A549 (cell line): ENCODE data around the gene LINC01488. TPM values are rescaled to one million over a fixed set of nuclear protein-coding genes. Genes with fewer than 3 reads are reported as not detected.

Source experiments
- ATAC-seq, 2 experiments: fragments of 200-7000 bp in 1 of 2; fragments of >200 bp in 1 of 2; cut with Nextera tagmentation in 1 of 2; cut with Tn5 transposase in 1 of 2; 3 replicates each; pipeline versions ENCODE4 v1.8.0 to v1.9.1; 2018 to 2020; ENCODE audit warnings: mild to moderate bottlenecking in 1 of 2, moderate library complexity in 1 of 2
- CTCF ChIA-PET: fragments of 300-600 bp; sonication (Branson Sonifier 250); formaldehyde crosslinking; extraction: SDS; loops from one replicate; lab custom pipeline; 2021; ENCODE audit warnings: antibody characterized with exemption, inconsistent platforms; lab: Yijun Ruan, JAX
- POLR2A ChIA-PET: fragments of 350-600 bp; formaldehyde crosslinking; extraction: SDS; loops from one replicate; lab custom pipeline; 2021; ENCODE audit warnings: antibody characterized with exemption, inconsistent platforms; lab: Yijun Ruan, JAX
- DNase-seq, 2 experiments: peaks; one replicate each; pipeline versions ENCODE4 v3.0.0 to v3.0.0-alpha.2; 2011 to 2016; ENCODE audit warnings: low read depth in 1 of 2, low spot score in 1 of 2
- FAIRE-seq: peaks from 2 replicates; lab custom pipeline; 2011; peaks lifted over from hg19 to GRCh38; lab: Jason Lieb, UNC
- H3K27ac ChIP-seq, 2 experiments: fragments of >200 bp; sonication (Bioruptor Twin); formaldehyde crosslinking; 3 replicates each; pipeline ENCODE4 v1.5.1; 2016 to 2017
- H3K4me1 ChIP-seq: fragments of >200 bp; sonication (Bioruptor Twin); formaldehyde crosslinking; 3 replicates; pipeline ENCODE4 v1.6.1; 2016
- H3K4me2 ChIP-seq: fragments of >200 bp; sonication (Bioruptor Twin); formaldehyde crosslinking; 3 replicates; pipeline ENCODE4 v1.6.1; 2016
- H3K4me3 ChIP-seq: fragments of >200 bp; sonication (Bioruptor Twin); formaldehyde crosslinking; 3 replicates; pipeline ENCODE4 v1.5.1; 2016
- H3K9me3 ChIP-seq: fragments of >200 bp; sonication (Bioruptor Twin); formaldehyde crosslinking; 3 replicates; pipeline ENCODE4 v1.6.1; 2016
- BCL3 ChIP-seq: fragments of >200 bp; sonication (Bioruptor Twin); formaldehyde crosslinking; IDR thresholded peaks from 3 replicates; pipeline ENCODE4 v1.6.1; 2016
- CEBPB ChIP-seq, 2 experiments: fragments of >200 bp in 1 of 2; sonication (Bioruptor Twin) in 1 of 2; formaldehyde crosslinking in 1 of 2; IDR thresholded peaks; 2 replicates each; pipeline ENCODE4 v1.6.1; 2012 to 2016
- CTCF ChIP-seq: fragments of >200 bp; sonication (Bioruptor Twin); formaldehyde crosslinking; IDR thresholded peaks from 3 replicates; pipeline ENCODE4 v1.5.1; 2016
- EHMT2 ChIP-seq: fragments of 200-600 bp; sonication (generic); IDR thresholded peaks from 2 replicates; pipeline ENCODE4 v1.6.1; 2016; ENCODE audit warnings: antibody characterized with exemption, low read depth, mild to moderate bottlenecking, moderate library complexity
- FOXS1 ChIP-seq: fragments of 250-450 bp; sonication (Bioruptor Pico); IDR thresholded peaks from 2 replicates; pipeline ENCODE4 v1.5.0; 2020; ENCODE audit warnings: mild to moderate bottlenecking, moderate library complexity
- GATA3 ChIP-seq: IDR thresholded peaks from 2 replicates; pipeline ENCODE4 v1.6.1; 2012; ENCODE audit warnings: borderline replicate concordance
- HDAC2 ChIP-seq: fragments of 200-600 bp; sonication (generic); IDR thresholded peaks from 2 replicates; pipeline ENCODE4 v1.6.1; 2016
- HEYL ChIP-seq: fragments of 250-450 bp; sonication (Bioruptor Pico); IDR thresholded peaks from 2 replicates; pipeline ENCODE4 v1.8.0; 2021; ENCODE audit warnings: mild to moderate bottlenecking, moderate library complexity
- HMGXB4 ChIP-seq: fragments of 250-450 bp; sonication (Bioruptor Pico); IDR thresholded peaks from 2 replicates; pipeline ENCODE4 v1.5.0; 2021; ENCODE audit warnings: mild to moderate bottlenecking, moderate library complexity, borderline replicate concordance
- HOXA7 ChIP-seq: fragments of 250-450 bp; sonication (Bioruptor Pico); IDR thresholded peaks from 2 replicates; pipeline ENCODE4 v1.5.0; 2020; ENCODE audit warnings: mild to moderate bottlenecking, moderate library complexity
- JUNB ChIP-seq: fragments of >200 bp; sonication (Bioruptor Twin); formaldehyde crosslinking; IDR thresholded peaks from 2 replicates; pipeline ENCODE4 v1.6.1; 2016
- KDM5A ChIP-seq: fragments of 200-600 bp; sonication (generic); IDR thresholded peaks from 2 replicates; pipeline ENCODE4 v1.6.1; 2016; ENCODE audit warnings: antibody characterized with exemption, mild to moderate bottlenecking
- MAZ ChIP-seq: fragments of 150-350 bp; IDR thresholded peaks from 2 replicates; pipeline ENCODE4 v1.6.1; 2014; ENCODE audit warnings: antibody characterized with exemption, low read depth, low read length, borderline replicate concordance
- MYC ChIP-seq: IDR thresholded peaks from 2 replicates; pipeline ENCODE4 v1.6.1; 2012; ENCODE audit warnings: mild to moderate bottlenecking, inconsistent platforms, low read length, improper control_type of control experiment, borderline replicate concordance
- NFE2L2 ChIP-seq: fragments of 150-350 bp; conservative IDR thresholded peaks from 2 replicates; pipeline ENCODE4 v1.6.1; 2014; ENCODE audit warnings: low read length
- NR3C1 ChIP-seq: fragments of >200 bp; sonication (Bioruptor Twin); formaldehyde crosslinking; IDR thresholded peaks from 3 replicates; pipeline ENCODE4 v1.6.1; 2017
- PBX3 ChIP-seq: IDR thresholded peaks from 2 replicates; pipeline ENCODE4 v1.6.1; 2012
- PHF8 ChIP-seq: fragments of 200-600 bp; sonication (generic); IDR thresholded peaks from 2 replicates; pipeline ENCODE4 v1.6.1; 2016; ENCODE audit warnings: low read depth, mild to moderate bottlenecking, antibody characterized with exemption, moderate library complexity, borderline replicate concordance
- RFX5 ChIP-seq: fragments of 450-650 bp; IDR thresholded peaks from 2 replicates; pipeline ENCODE4 v1.7.1; 2014; ENCODE audit warnings: antibody characterized with exemption, mild to moderate bottlenecking, moderate library complexity
- RNF2 ChIP-seq: fragments of 200-600 bp; sonication (generic); IDR thresholded peaks from 2 replicates; pipeline ENCODE4 v1.6.1; 2016; ENCODE audit warnings: low read depth, mild to moderate bottlenecking, antibody characterized with exemption, moderate library complexity, borderline replicate concordance
- TFCP2L1 ChIP-seq: fragments of 250-450 bp; sonication (Bioruptor Pico); IDR thresholded peaks from 2 replicates; pipeline ENCODE4 v1.5.0; 2021; ENCODE audit warnings: mild to moderate bottlenecking
- ZNF302 ChIP-seq: fragments of 250-450 bp; sonication (Bioruptor Pico); IDR thresholded peaks from 2 replicates; pipeline ENCODE4 v1.9.0; 2021; ENCODE audit warnings: inconsistent platforms, mild to moderate bottlenecking, moderate library complexity
- ZSCAN20 ChIP-seq: fragments of 250-450 bp; sonication (Bioruptor Pico); IDR thresholded peaks from 2 replicates; pipeline ENCODE4 v1.8.0; 2022; ENCODE audit warnings: mild to moderate bottlenecking, moderate library complexity
- WGBS: methylation state at CpG from one replicate; pipeline ENCODE4 v1.1.6; 2017; ENCODE audit errors: missing lambda C conversion rate; 5-methylcytosine and 5-hydroxymethylcytosine counted together
- polyA plus RNA-seq, 4 experiments: library from polyadenylated mRNA; depleted of rRNA in 3 of 4; stranded (reverse); fragments of >200 nt; fragmentation: RNase III in 1 of 4; extraction: RNeasy Plus Mini Kit Qiagen cat#74134 plus additional on column Dnase treatment in 1 of 4; gene quantifications; 2 replicates in 3 of 4; 3 replicates in 1 of 4; pipeline ENCODE4 v1.2.3, GENCODE V29; 2011 to 2017
- TF ChIP-seq, protein P1 (sequence below): fragments of 250-450 bp; sonication (Bioruptor Pico); IDR thresholded peaks from 2 replicates; pipeline ENCODE4 v1.5.0; 2020; ENCODE audit warnings: low read depth, mild to moderate bottlenecking, moderate library complexity
- TF ChIP-seq, protein P2 (sequence below): IDR thresholded peaks from 2 replicates; pipeline ENCODE4 v1.6.1; 2012; ENCODE audit warnings: low read depth, borderline replicate concordance

LINC01488 gene
- polyA plus RNA-seq, 2 of the 4 experiments (the other 2 are of a cell fraction) = 0.05 TPM; not detected in 1

GRCh38 chr11:69482322-69482721 lies 859 bp downstream of the LINC01488 start:
- H3K27ac ChIP-seq = no peak overlapping the region
- H3K4me1 ChIP-seq = peaks cover 55% of the 10 kb centered on the region
- TF ChIP-seq, protein P1, sequence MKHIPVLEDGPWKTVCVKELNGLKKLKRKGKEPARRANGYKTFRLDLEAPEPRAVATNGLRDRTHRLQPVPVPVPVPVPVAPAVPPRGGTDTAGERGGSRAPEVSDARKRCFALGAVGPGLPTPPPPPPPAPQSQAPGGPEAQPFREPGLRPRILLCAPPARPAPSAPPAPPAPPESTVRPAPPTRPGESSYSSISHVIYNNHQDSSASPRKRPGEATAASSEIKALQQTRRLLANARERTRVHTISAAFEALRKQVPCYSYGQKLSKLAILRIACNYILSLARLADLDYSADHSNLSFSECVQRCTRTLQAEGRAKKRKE (CRISPR knock-in tag) = no peak
- no peak for TF ChIP-seq NR3C1
- TF ChIP-seq FOXS1 = no peak
- no peak for TF ChIP-seq EHMT2
- TF ChIP-seq MYC = no peak
- no peak for TF ChIP-seq ZNF302 (CRISPR knock-in tag)
- TF ChIP-seq RFX5 = no peak
- TF ChIP-seq TFCP2L1 (CRISPR knock-in tag) = no peak
- TF ChIP-seq PBX3 = no peak
- no peak for TF ChIP-seq HDAC2
- TF ChIP-seq PHF8 = no peak
- no peak for TF ChIP-seq HOXA7 (CRISPR knock-in tag)
- no peak for TF ChIP-seq CEBPB (IDR thresholded peaks at IDR 0.05)
- no peak for TF ChIP-seq MAZ
- TF ChIP-seq, protein P2, sequence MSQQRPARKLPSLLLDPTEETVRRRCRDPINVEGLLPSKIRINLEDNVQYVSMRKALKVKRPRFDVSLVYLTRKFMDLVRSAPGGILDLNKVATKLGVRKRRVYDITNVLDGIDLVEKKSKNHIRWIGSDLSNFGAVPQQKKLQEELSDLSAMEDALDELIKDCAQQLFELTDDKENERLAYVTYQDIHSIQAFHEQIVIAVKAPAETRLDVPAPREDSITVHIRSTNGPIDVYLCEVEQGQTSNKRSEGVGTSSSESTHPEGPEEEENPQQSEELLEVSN = no peak
- no peak for TF ChIP-seq CTCF
- no peak for TF ChIP-seq BCL3
- no peak for TF ChIP-seq JUNB
- no peak for TF ChIP-seq KDM5A
- no peak overlapping the region for H3K4me2 ChIP-seq
- ATAC-seq (no peak), FAIRE-seq (no peak), DNase-seq (no peak)
- H3K4me3 ChIP-seq = no peak overlapping the region
- ChIA-PET POLR2A (no interaction called here), CTCF (no interaction called here)
- peaks cover 4% of the 10 kb centered on the region; the same call in 1 of the 3 replicates for H3K9me3 ChIP-seq
- 84% methylated on average over 2 of the region's 2 CpGs for WGBS

GRCh38 chr11:69483170-69483569 lies 1.7 kb downstream of the LINC01488 start:
- POLR2A ChIA-PET = no interaction called here
- ATAC-seq (no peak), FAIRE-seq (no peak), DNase-seq (no peak)
- Histone ChIP-seq H3K9me3 (peaks cover 4% of the 10 kb centered on the region; the same call in 1 of the 3 replicates), H3K4me3 (no peak overlapping the region), H3K27ac (peak overlapping the region; percentile 12 to 71; a peak in 1 of 6 replicates), H3K4me2 (no peak overlapping the region), H3K4me1 (peaks cover 51% of the 10 kb centered on the region)
- CTCF ChIA-PET = interaction anchor here (0.7 kb wide), 1 partner anchor 751 kb away, joined by 3 read pairs; no protein-coding TSS in a partner anchor
- 88% methylated on average over 3 of the region's 3 CpGs for WGBS
- no peak for TF ChIP-seq RNF2
- TF ChIP-seq GATA3 = no peak
- no peak for TF ChIP-seq HMGXB4 (CRISPR knock-in tag)
- no peak for TF ChIP-seq HEYL (CRISPR knock-in tag)
- TF ChIP-seq RFX5 = no peak
- TF ChIP-seq NFE2L2 = no peak
- TF ChIP-seq ZNF302 (CRISPR knock-in tag) = no peak
- TF ChIP-seq ZSCAN20 = no peak
- no peak for TF ChIP-seq KDM5A
